Cardiac fibroblast (primary cell): ENCODE data around the gene TDRD9.

Experiments used
- DNase-seq, 2 donors: peaks; one replicate each; pipeline versions ENCODE4 v3.0.0 to v3.0.0-alpha.2; 2010; ENCODE audit warnings: low read depth in 2 of 2
- H3K4me3 ChIP-seq, 2 donors: replicated peaks in 1 of 2; 1 replicate in 1 of 2; 2 replicates in 1 of 2; pipeline ENCODE4 v1.5.1; 2011; ENCODE audit warnings: low read depth in 2 of 2, low read length in 2 of 2, mild to moderate bottlenecking in 2 of 2, moderate library complexity in 1 of 2
- TF ChIP-seq, protein P1 (sequence below): IDR thresholded peaks from one replicate; pipeline ENCODE4 v1.5.1; 2011; ENCODE audit warnings: low read depth, mild to moderate bottlenecking, low read length, inconsistent platforms

Gene TDRD9

DNA sequence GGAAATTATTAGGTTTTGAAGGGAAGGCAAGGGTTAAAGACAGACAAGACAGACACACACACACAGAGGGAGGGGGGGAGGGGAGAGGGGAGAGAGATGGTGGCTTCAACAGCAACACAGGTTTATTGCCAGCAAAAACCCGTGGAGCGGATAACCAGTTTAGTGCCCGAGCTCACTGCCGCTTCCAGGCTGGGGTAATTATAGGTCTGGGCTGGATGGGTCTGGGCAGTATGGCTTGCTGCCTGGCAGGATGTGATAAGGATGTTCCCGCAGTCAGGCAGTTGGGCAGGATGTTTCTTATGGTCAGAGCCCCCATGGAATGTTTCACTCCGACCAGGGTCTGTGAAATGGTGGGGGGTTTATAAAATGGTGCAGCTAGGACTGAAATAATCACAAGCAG lies 4.4 kb upstream of the TDRD9 start:
- DNase-seq = peak in 1 of 2 donors; percentile 16
- TF ChIP-seq, protein P1, sequence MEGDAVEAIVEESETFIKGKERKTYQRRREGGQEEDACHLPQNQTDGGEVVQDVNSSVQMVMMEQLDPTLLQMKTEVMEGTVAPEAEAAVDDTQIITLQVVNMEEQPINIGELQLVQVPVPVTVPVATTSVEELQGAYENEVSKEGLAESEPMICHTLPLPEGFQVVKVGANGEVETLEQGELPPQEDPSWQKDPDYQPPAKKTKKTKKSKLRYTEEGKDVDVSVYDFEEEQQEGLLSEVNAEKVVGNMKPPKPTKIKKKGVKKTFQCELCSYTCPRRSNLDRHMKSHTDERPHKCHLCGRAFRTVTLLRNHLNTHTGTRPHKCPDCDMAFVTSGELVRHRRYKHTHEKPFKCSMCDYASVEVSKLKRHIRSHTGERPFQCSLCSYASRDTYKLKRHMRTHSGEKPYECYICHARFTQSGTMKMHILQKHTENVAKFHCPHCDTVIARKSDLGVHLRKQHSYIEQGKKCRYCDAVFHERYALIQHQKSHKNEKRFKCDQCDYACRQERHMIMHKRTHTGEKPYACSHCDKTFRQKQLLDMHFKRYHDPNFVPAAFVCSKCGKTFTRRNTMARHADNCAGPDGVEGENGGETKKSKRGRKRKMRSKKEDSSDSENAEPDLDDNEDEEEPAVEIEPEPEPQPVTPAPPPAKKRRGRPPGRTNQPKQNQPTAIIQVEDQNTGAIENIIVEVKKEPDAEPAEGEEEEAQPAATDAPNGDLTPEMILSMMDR = no peak
- H3K4me3 ChIP-seq = no peak overlapping the region

DNA sequence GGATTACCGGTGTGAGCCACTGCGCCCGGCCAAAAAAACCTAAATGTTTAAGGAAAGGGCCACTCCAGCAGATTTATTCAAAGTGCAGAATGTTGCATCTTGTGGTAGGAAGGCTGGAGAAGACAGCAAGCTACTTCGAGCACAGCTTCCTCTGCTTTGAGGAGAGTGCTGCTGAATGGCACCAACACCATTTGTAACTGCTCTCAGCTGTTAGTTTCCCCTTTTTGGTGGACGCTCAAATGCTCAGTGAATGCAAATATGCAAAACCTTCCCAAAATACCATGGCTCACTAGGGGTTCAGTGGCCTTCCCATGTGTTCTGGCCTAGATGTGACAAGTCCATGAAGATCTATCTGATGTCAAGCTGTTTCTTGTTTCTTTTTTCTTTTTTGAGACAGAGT lies 2.9 kb upstream of the TDRD9 start:
- TF ChIP-seq, protein P1 = no peak
- no peak for DNase-seq
- H3K4me3 ChIP-seq = no peak overlapping the region

GRCh38 chr14:103927566-103927965 lies 690 bp upstream of the TDRD9 start:
- TF ChIP-seq, protein P1 = no peak
- no peak overlapping the region for H3K4me3 ChIP-seq
- no peak for DNase-seq

- DNase-seq = no peak
- no peak overlapping the region for H3K4me3 ChIP-seq
- TF ChIP-seq, protein P1 = no peak
Observed at GRCh38 chr14:103930051-103930604, 1.9 kb downstream of the TDRD9 start.

- TF ChIP-seq, protein P1 = no peak
- H3K4me3 ChIP-seq = no peak overlapping the region
- no peak for DNase-seq
Observed at GRCh38 chr14:103931422-103931821, 3.2 kb downstream of the TDRD9 start.

DNA sequence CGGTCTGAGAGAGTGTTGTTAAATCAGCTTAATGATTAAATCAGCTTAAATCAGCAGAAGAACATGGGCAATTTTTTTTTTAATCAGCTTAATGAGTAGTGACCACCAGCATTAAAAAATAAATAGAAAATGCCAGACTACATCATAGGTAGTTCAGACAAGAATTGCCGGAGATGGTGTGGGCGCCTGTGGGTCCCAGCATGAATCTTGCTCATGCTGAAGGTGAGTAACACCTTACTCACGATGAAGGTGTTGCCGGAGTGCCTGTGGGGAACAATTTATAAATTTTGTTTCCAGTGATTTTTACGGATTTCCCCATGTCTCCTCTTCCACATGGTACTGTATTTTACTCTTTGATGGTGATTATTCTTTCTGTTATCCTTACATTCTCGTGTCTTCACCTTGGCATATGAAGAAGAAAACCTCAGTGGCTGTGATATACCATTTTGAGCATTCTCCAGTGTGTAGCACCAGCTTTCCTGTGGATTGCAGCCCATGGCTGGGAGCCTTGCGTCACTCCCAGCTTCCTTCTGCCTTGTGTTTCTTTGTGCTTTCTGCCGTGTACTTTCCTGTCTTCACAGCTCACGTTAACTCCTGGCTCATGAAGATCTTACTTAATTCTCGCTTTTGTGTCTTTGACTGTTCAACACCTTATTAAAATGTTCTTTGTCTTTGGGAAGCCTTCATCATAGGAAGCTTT lies 4.7 kb downstream of the TDRD9 start:
- no peak for DNase-seq
- H3K4me3 ChIP-seq = no peak overlapping the region
- TF ChIP-seq, protein P1 = no peak
